RWPE1 (cell line): ENCODE results near the gene SH3BP4.

Source experiments
- CTCF ChIA-PET: fragments of 350-600 bp; sonication (Branson Sonifier 250); formaldehyde crosslinking; extraction: SDS; loops from one replicate; lab custom pipeline; 2021; lab: Yijun Ruan, JAX
- POLR2A ChIA-PET: fragments of 400-600 bp; formaldehyde crosslinking; extraction: SDS; loops from one replicate; lab custom pipeline; 2020; ENCODE audit warnings: antibody characterized with exemption; ENCODE audit not compliant: low non-redundant PET; lab: Yijun Ruan, JAX
- DNase-seq: peaks from one replicate; pipeline ENCODE4 v3.0.0; 2012; ENCODE audit warnings: low spot score
- H3K27ac ChIP-seq: fragments of 450-650 bp; 2 replicates; pipeline ENCODE4 v1.5.1; 2017
- TF ChIP-seq, protein P1 (sequence below): fragments of 450-650 bp; conservative IDR thresholded peaks from 2 replicates; pipeline ENCODE4 v1.5.1; 2017; ENCODE audit warnings: low read depth, mild to moderate bottlenecking

The SH3BP4 gene

DNA sequence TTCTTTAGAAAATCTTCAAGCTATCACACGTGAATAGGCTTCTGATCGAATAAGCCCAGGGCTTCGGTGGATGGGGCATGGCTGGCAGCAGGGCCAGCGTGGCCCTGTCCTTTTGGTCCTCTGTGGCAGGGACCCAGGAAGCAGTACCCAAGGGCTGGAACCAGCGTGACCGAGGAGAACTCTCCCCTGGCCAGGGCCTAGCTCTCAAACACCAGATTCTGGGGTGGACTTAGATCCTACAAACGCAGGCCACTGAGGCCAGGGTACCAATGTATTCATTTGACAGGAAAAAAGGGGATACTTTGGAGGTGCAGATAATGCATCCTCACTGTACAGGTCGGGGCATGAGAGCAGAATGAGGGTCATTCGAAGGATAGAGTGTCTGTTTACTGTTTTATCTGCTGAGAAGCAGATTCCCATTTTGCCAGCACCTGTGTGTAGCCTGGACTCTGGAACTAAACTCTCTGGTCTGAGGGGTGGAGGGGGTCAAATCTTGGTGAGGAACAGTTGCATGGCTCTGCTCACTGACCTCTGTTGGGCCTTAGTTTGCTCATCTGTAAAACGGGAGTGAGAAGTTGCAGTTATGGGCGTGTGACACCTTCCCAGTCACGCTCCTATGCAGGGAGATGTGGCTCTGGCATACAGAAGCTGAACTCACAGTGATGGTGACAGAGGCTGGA is 51.4 kb downstream of the SH3BP4 start:
- TF ChIP-seq, protein P1, sequence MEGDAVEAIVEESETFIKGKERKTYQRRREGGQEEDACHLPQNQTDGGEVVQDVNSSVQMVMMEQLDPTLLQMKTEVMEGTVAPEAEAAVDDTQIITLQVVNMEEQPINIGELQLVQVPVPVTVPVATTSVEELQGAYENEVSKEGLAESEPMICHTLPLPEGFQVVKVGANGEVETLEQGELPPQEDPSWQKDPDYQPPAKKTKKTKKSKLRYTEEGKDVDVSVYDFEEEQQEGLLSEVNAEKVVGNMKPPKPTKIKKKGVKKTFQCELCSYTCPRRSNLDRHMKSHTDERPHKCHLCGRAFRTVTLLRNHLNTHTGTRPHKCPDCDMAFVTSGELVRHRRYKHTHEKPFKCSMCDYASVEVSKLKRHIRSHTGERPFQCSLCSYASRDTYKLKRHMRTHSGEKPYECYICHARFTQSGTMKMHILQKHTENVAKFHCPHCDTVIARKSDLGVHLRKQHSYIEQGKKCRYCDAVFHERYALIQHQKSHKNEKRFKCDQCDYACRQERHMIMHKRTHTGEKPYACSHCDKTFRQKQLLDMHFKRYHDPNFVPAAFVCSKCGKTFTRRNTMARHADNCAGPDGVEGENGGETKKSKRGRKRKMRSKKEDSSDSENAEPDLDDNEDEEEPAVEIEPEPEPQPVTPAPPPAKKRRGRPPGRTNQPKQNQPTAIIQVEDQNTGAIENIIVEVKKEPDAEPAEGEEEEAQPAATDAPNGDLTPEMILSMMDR = no peak
- H3K27ac ChIP-seq = peak overlapping the region; percentile 43
- ChIA-PET POLR2A (no interaction called here), CTCF (no interaction called here)
- DNase-seq = no peak

DNA sequence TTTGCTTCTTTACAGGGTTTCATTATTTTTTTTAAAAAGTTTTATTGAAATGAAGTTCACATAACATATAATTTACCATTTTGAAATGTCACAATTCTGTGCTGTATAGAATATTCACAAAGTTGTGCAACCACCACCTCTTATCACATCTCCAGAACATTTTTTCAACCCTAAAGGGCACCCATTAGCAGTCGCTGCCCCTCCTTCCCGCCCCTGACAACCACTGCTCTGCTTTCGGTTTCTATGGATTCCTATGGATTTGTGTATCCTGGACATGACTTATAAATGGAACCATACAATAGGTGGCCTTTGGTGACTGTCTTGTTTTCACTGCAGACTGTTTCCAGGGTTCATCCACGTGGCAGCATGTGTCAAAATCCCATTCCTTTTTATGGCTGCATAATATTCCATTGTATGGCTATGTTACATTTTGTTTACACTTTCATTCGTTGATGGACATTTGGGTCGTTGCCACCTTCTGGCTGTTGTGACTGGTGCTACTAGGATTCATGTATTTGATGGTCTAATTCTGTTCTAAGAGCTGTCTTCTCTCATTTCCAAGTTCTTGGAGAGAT is 52.6 kb downstream of the SH3BP4 start:
- CTCF ChIA-PET = no interaction called here
- POLR2A ChIA-PET = no interaction called here
- no peak overlapping the region for H3K27ac ChIP-seq
- TF ChIP-seq, protein P1 = no peak
- no peak for DNase-seq

DNA sequence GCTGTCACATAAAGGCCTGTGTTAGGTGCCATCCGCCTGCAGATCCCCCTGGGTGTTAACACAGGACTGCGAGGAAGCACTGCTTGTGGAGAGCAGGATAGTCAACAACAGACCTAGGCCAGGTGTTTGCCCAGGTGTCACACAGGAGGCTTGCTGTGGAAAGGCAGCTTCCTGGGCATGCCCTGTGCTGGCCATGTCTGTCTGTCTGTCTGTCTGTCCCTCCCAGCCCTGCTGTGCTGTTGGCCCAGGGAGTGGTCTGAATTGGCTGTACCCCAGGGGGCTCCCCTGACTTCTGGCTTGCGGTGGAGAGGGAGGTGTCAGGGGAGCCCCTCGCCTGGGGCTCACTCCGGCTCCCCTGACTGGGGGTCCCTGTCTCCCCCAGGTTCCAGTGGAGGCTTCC is 53.2 kb downstream of the SH3BP4 start:
- H3K27ac ChIP-seq = no peak overlapping the region; the same call in 1 of the 2 replicates
- ChIA-PET POLR2A (no interaction called here), CTCF (interaction anchor here (0.6 kb wide), 3 partner anchors 26 to 553 kb away, joined by 3 to 4 read pairs (median 3); no protein-coding TSS in a partner anchor)
- no peak for DNase-seq
- TF ChIP-seq, protein P1 = no peak

DNA sequence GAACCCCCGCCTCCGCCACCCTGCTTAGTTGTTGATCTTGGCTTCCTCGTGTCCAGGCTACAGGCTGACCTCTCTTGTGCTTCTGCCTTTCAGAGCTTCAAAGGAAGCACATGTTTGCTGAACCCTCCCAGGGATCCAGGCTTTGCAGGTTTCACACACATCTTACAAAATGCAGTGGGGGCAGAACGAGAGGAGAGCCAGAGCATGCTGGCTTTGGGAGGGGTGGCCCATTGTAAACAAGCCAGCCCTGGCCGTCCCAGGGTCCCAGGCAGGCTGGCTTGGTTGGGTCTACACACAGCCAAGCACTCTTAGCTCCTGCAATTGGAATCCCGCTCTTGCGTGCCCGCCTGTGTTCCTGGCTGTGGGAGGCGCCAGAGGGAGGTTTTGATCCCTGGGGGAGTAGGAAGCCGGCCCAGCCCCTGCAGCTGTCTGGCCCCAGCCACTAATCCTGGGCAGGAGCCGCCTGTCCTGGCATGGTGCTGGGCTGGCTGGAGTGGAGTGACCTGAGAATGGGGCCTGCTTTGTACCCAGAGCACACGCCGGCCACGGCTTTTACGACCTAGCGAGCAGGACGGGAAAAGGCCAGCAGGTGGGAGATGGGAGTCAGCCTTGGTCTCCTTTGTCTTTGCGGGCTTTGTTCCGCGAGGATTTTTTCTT is 53.9 kb downstream of the SH3BP4 start:
- TF ChIP-seq, protein P1 = no peak
- H3K27ac ChIP-seq = no peak overlapping the region; the same call in 1 of the 2 replicates
- POLR2A ChIA-PET = no interaction called here
- CTCF ChIA-PET = interaction anchor here (0.6 kb wide), 3 partner anchors 25 to 554 kb away, joined by 3 to 4 read pairs (median 3); no protein-coding TSS in a partner anchor
- no peak for DNase-seq

DNA sequence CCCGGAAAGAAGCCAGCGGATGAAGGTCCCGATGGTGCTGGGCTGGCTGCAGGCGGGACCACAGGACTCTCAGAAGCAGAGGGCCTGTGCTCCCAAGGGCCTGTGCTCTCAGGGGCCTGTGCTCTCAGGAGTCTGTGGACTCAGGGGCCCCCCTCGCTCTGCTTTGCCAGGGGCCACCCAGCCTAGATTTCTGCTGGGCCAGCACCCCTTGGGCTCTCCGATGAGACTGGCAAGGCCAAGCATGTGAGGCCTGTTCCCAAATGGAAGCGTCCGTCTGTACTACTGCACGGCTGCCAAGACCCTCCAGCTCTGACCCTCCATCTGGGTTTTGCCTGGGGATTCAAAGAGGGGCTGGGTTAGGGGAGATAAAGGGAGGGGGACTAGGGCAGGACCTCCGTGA is 54.6 kb downstream of the SH3BP4 start:
- ChIA-PET POLR2A (no interaction called here), CTCF (no interaction called here)
- no peak for DNase-seq
- H3K27ac ChIP-seq = no peak overlapping the region; the same call in 1 of the 2 replicates
- TF ChIP-seq, protein P1 = no peak

DNA sequence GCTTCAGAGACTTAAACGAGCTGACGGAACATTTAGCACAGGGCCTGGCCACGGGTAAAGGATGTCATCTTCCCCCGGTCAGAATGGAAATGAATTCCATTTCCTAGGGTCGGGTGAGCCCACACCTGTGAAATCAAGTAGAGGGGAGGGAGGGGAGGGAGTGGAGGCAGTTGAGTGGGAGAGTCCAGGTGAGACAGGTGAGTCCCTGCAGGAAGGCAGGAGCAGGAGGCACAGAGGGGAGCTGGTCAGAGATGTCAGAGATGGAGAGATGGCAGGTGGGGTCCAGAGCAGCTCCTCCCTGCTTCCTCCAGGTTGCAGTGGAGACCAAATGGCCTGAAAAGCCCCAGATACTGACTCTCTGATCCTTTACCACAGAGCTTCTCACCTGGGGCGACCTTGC is 55.2 kb downstream of the SH3BP4 start:
- POLR2A ChIA-PET = no interaction called here
- no peak for DNase-seq
- CTCF ChIA-PET = no interaction called here
- H3K27ac ChIP-seq = peak overlapping the region; percentile 44
- TF ChIP-seq, protein P1 = no peak
